Loucy (cell line): ENCODE data around the gene PREX1.

ENCODE experiments used
- H2AFZ ChIP-seq: fragments of 200-600 bp; sonication (generic); 2 replicates; pipeline ENCODE4 v1.6.0; 2016; ENCODE audit warnings: antibody characterized with exemption, mild to moderate bottlenecking, low read length, moderate library complexity
- H3F3A ChIP-seq: fragments of 200-600 bp; 2 replicates; pipeline ENCODE4 v1.6.0; 2016; ENCODE audit warnings: antibody characterized with exemption, low read depth, mild to moderate bottlenecking
- H3K27me3 ChIP-seq: fragments of 200-600 bp; sonication (generic); 2 replicates; pipeline ENCODE4 v1.6.1; 2014; ENCODE audit warnings: low read length, mild to moderate bottlenecking; ENCODE audit not compliant: insufficient read depth, poor library complexity, severe bottlenecking
- H3K36me3 ChIP-seq: fragments of 200-600 bp; sonication (generic); 2 replicates; pipeline ENCODE4 v1.6.1; 2016; ENCODE audit warnings: low read length; ENCODE audit not compliant: insufficient read depth
- H3K4me1 ChIP-seq: fragments of 200-600 bp; sonication (generic); 2 replicates; pipeline ENCODE4 v1.5.1; 2014; ENCODE audit warnings: low read length, mild to moderate bottlenecking; ENCODE audit not compliant: insufficient read depth, poor library complexity, severe bottlenecking
- H3K4me2 ChIP-seq: fragments of 200-600 bp; sonication (generic); 2 replicates; pipeline ENCODE4 v1.6.0; 2014; ENCODE audit warnings: antibody characterized with exemption, low read length, low read depth, mild to moderate bottlenecking; ENCODE audit not compliant: poor library complexity, severe bottlenecking
- H3K4me3 ChIP-seq: fragments of 200-600 bp; sonication (generic); 2 replicates; pipeline ENCODE4 v1.5.1; 2014; ENCODE audit warnings: low read length, mild to moderate bottlenecking, mixed read lengths; ENCODE audit not compliant: poor library complexity, severe bottlenecking
- H3K79me2 ChIP-seq: fragments of 200-600 bp; sonication (generic); 2 replicates; pipeline ENCODE4 v1.6.1; 2014; ENCODE audit warnings: low read length; ENCODE audit not compliant: insufficient read depth
- H3K9ac ChIP-seq: fragments of 200-600 bp; sonication (generic); 2 replicates; pipeline ENCODE4 v1.6.0; 2014; ENCODE audit warnings: mild to moderate bottlenecking, low read depth, low read length, moderate library complexity; ENCODE audit not compliant: poor library complexity, severe bottlenecking
- H3K9me2 ChIP-seq: fragments of 200-600 bp; sonication (generic); replicated peaks from 2 replicates; pipeline ENCODE4 v1.6.1; 2016; ENCODE audit warnings: low read depth, low read length, mixed read lengths
- H3K9me3 ChIP-seq: fragments of 200-600 bp; sonication (generic); 2 replicates; pipeline ENCODE4 v1.6.1; 2014; ENCODE audit warnings: mild to moderate bottlenecking, antibody characterized with exemption, low read length, low read depth; ENCODE audit not compliant: insufficient read depth
- H4K20me1 ChIP-seq: fragments of 200-600 bp; sonication (generic); 2 replicates; pipeline ENCODE4 v1.6.0; 2014; ENCODE audit warnings: antibody characterized with exemption, low read length, mild to moderate bottlenecking; ENCODE audit not compliant: insufficient read depth, poor library complexity, severe bottlenecking
- CTCF ChIP-seq: fragments of 200-600 bp; sonication (generic); conservative IDR thresholded peaks from 2 replicates; pipeline ENCODE4 v1.5.1; 2014; ENCODE audit warnings: mild to moderate bottlenecking, antibody characterized with exemption, low read length
- EZH2phosphoT487 ChIP-seq: fragments of 200-600 bp; IDR thresholded peaks from 2 replicates; pipeline ENCODE4 v1.6.1; 2018; ENCODE audit warnings: antibody characterized with exemption, mild to moderate bottlenecking, moderate library complexity, borderline replicate concordance

PREX1 gene

GRCh38 chr20:48794816-48795457 lies 32.9 kb downstream of the PREX1 start:
- 0 out of 2 replicates have a peak, but pooled peaks cover 6% of the 10 kb centered on the region for H3F3A ChIP-seq
- H3K79me2 ChIP-seq = peaks cover 80% of the 10 kb centered on the region
- no peak overlapping the region for H3K9ac ChIP-seq
- H3K9me3 ChIP-seq = no peaks in the 10 kb centered on the region
- H3K9me2 ChIP-seq = no peaks in the 10 kb centered on the region
- H3K27me3 ChIP-seq = no peaks in the 10 kb centered on the region
- peaks cover 22% of the 10 kb centered on the region for H3K4me1 ChIP-seq
- no peak overlapping the region for H2AFZ ChIP-seq
- H3K36me3 ChIP-seq = no peaks in the 10 kb centered on the region
- no peak overlapping the region for H3K4me3 ChIP-seq
- TF ChIP-seq CTCF (no peak), EZH2phosphoT487 (no peak)
- peaks cover 5% of the 10 kb centered on the region for H4K20me1 ChIP-seq
- H3K4me2 ChIP-seq = no peak overlapping the region

GRCh38 chr20:48794360-48794759 lies 33.4 kb downstream of the PREX1 start:
- Histone ChIP-seq H3K9me3 (no peaks in the 10 kb centered on the region), H3K9ac (no peak overlapping the region), H3K4me3 (no peak overlapping the region), H3K4me1 (peaks cover 16% of the 10 kb centered on the region), H3K4me2 (no peak overlapping the region), H3K27me3 (no peaks in the 10 kb centered on the region), H4K20me1 (peaks cover 5% of the 10 kb centered on the region), H3F3A (0 out of 2 replicates have a peak, but pooled peaks cover 5% of the 10 kb centered on the region), H2AFZ (no peak overlapping the region), H3K79me2 (peaks cover 86% of the 10 kb centered on the region), H3K36me3 (no peaks in the 10 kb centered on the region), H3K9me2 (no peaks in the 10 kb centered on the region)
- TF ChIP-seq CTCF = no peak
- no peak for TF ChIP-seq EZH2phosphoT487

- Histone ChIP-seq H3K27me3 (no peaks in the 10 kb centered on the region), H3K9ac (no peak overlapping the region), H3K36me3 (no peaks in the 10 kb centered on the region), H2AFZ (no peak overlapping the region), H3K9me2 (no peaks in the 10 kb centered on the region), H3K4me1 (peaks cover 10% of the 10 kb centered on the region), H3K79me2 (peaks cover 92% of the 10 kb centered on the region), H4K20me1 (peaks cover 5% of the 10 kb centered on the region), H3F3A (no peaks in the 10 kb centered on the region), H3K4me3 (no peak overlapping the region), H3K4me2 (no peak overlapping the region), H3K9me3 (no peaks in the 10 kb centered on the region)
- no peak for TF ChIP-seq CTCF
- no peak for TF ChIP-seq EZH2phosphoT487
Observed at GRCh38 chr20:48793776-48794175, 34.0 kb downstream of the PREX1 start.
